Skeletal muscle tissue (tissue), 4 donors: ENCODE data around the gene COL23A1. TPM values are rescaled to one million over a fixed set of nuclear protein-coding genes. Genes with fewer than 3 reads are reported as not detected.

Experiments
- H3K27ac ChIP-seq: one replicate; pipeline ENCODE4 v1.7.0; 2013; ENCODE audit warnings: mild to moderate bottlenecking, low read depth, low read length, inconsistent platforms
- H3K27me3 ChIP-seq, 3 donors: one replicate each; pipeline ENCODE4 v1.7.0; 2013; ENCODE audit warnings: low read length in 3 of 3; ENCODE audit not compliant: control insufficient read depth in 3 of 3, insufficient read depth in 3 of 3
- H3K36me3 ChIP-seq, 3 donors: one replicate each; pipeline ENCODE4 v1.7.0; 2013; ENCODE audit warnings: low read length in 3 of 3; ENCODE audit not compliant: control insufficient read depth in 3 of 3, insufficient read depth in 3 of 3
- H3K4me1 ChIP-seq, 3 donors: one replicate each; pipeline ENCODE4 v1.7.0; 2013; ENCODE audit warnings: low read length in 3 of 3, mild to moderate bottlenecking in 3 of 3; ENCODE audit not compliant: control insufficient read depth in 3 of 3, insufficient read depth in 3 of 3
- H3K4me3 ChIP-seq, 3 donors: one replicate each; pipeline ENCODE4 v1.7.0; 2013; ENCODE audit warnings: low read length in 3 of 3
- H3K9ac ChIP-seq, 3 donors: one replicate each; pipeline ENCODE4 v1.7.0; 2013; ENCODE audit warnings: low read length in 3 of 3, mild to moderate bottlenecking in 3 of 3, moderate library complexity in 2 of 3, low read depth in 1 of 3
- H3K9me3 ChIP-seq, 3 donors: one replicate each; pipeline ENCODE4 v1.7.0; 2013; ENCODE audit warnings: low read length in 3 of 3; ENCODE audit not compliant: control insufficient read depth in 3 of 3
- total RNA-seq: library from RNA; depleted of rRNA; stranded (reverse); fragments of >200 nt; gene quantifications from one replicate; pipeline ENCODE4 v1.2.3, GENCODE V29; 2014
- donor health status: Osteomylitis.

Gene COL23A1
- total RNA-seq, 1 donor from 2014 or later = 0.52 TPM

GRCh38 chr5:178360222-178360925, 229.8 kb downstream of the COL23A1 start:
- no peak overlapping the region for H3K9ac ChIP-seq
- peaks cover 12 to 28% (median 14%) of the 10 kb centered on the region in 3 donors for H3K4me1 ChIP-seq

GRCh38 chr5:178359738-178360137, 230.5 kb downstream of the COL23A1 start:
- peaks cover 5 to 19% (median 11%) of the 10 kb centered on the region in 3 donors for H3K27me3 ChIP-seq
- H3K27ac ChIP-seq = no peak overlapping the region
- peaks cover 12 to 28% (median 14%) of the 10 kb centered on the region in 3 donors for H3K4me1 ChIP-seq
- no peak overlapping the region for H3K9ac ChIP-seq
- H3K4me3 ChIP-seq = no peak overlapping the region
- H3K9me3 ChIP-seq = no peaks in the 10 kb centered on the region
- H3K36me3 ChIP-seq = no peaks in the 10 kb centered on the region

More at GRCh38 chr5:178360222-178360925, 229.8 kb downstream of the COL23A1 start:
- H3K9me3 ChIP-seq = no peaks in the 10 kb centered on the region
- no peak overlapping the region for H3K27ac ChIP-seq
- no peak overlapping the region for H3K4me3 ChIP-seq
- no peaks in the 10 kb centered on the region for H3K36me3 ChIP-seq
- peaks cover 5 to 22% (median 11%) of the 10 kb centered on the region in 3 donors for H3K27me3 ChIP-seq

GRCh38 chr5:178357678-178358077, 232.5 kb downstream of the COL23A1 start:
- H3K9ac ChIP-seq = no peak overlapping the region
- H3K36me3 ChIP-seq = no peaks in the 10 kb centered on the region
- peaks cover 5 to 22% (median 11%) of the 10 kb centered on the region in 3 donors for H3K27me3 ChIP-seq
- H3K9me3 ChIP-seq = no peaks in the 10 kb centered on the region
- peaks cover 10 to 19% (median 14%) of the 10 kb centered on the region in 3 donors for H3K4me1 ChIP-seq
- no peak overlapping the region for H3K27ac ChIP-seq
- no peak overlapping the region for H3K4me3 ChIP-seq

DNA sequence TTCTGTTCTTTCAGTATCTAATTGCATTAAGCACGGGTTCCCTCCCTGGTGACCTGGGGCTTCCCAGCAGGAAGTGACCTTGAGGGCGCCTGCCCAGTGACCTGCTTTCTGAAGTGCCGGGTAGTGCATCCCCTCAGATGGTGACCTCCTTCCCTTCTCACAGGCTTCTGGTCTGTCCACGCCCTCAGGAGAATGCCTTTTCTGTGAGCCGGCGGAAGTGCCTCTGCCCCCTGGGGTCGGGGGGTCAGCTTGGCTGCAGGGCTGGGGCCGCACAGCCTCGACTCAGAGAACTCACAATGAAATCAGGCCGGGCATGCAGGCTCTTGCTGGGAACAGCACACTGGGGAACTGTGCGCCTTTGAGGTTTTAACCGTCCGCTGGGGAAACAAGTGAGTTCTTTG, 233.1 kb downstream of the COL23A1 start:
- peaks cover 5 to 22% (median 11%) of the 10 kb centered on the region in 3 donors for H3K27me3 ChIP-seq
- no peak overlapping the region for H3K27ac ChIP-seq
- H3K4me1 ChIP-seq = peaks cover 10 to 19% (median 14%) of the 10 kb centered on the region in 3 donors
- no peaks in the 10 kb centered on the region for H3K36me3 ChIP-seq
- no peaks in the 10 kb centered on the region for H3K9me3 ChIP-seq
- no peak overlapping the region for H3K9ac ChIP-seq
- peak overlapping the region in 1 of 3 donors; percentile 24 for H3K4me3 ChIP-seq

DNA sequence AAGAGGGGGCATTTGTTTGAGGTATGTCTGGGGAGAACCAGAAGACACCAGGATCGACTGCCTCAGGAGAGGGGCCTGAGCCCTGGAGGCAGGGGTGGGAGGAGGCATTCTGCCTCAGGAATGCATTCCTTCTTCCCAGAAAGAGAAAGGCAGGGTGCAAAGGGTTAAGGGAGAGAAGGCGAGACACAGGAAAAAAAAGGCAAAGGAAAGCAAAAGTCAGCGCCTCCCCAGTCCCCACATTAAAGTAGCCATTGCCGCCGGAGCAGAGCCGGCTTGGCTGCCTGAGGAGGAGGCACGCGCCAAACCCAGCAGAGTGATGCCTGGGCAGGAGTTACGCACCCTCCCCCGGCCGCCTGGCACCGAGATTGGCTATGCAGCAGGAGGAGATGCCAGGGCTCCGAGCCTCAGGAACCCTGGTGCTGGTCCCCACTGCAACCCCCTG, 233.7 kb downstream of the COL23A1 start:
- Histone ChIP-seq H3K36me3 (no peaks in the 10 kb centered on the region), H3K27ac (no peak overlapping the region), H3K9me3 (no peaks in the 10 kb centered on the region), H3K4me3 (peak overlapping the region in 1 of 3 donors; percentile 24), H3K4me1 (peaks cover 10 to 19% (median 14%) of the 10 kb centered on the region in 3 donors), H3K27me3 (peaks cover 5 to 22% (median 11%) of the 10 kb centered on the region in 3 donors), H3K9ac (peak overlapping the region in 1 of 3 donors; percentile 45)

- Histone ChIP-seq H3K27ac (no peak overlapping the region), H3K27me3 (peaks cover 5 to 22% (median 11%) of the 10 kb centered on the region in 3 donors), H3K9me3 (no peaks in the 10 kb centered on the region), H3K4me3 (no peak overlapping the region), H3K9ac (no peak overlapping the region), H3K36me3 (no peaks in the 10 kb centered on the region), H3K4me1 (peaks cover 10 to 19% (median 14%) of the 10 kb centered on the region in 3 donors)
Measured at GRCh38 chr5:178355671-178356070, 234.5 kb downstream of the COL23A1 start.

DNA sequence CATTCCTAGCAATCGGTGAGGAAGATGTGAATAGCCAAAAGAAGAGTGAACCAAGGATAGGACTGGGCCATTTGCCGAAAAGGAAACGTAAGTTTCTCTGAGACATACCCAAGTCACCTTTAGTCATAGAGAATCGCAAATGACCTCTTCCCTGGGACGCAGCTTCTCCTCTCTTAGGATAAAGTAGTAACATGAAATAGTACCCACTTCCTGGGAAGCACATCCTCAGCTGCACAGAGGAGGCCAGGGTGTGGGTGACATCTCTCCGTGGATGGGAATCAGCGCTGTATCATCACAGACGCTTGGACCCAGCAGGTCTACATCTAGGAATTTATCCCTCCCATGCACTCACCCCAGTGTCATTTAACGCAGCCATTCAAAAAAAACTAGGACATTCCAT, 236.7 kb downstream of the COL23A1 start:
- no peak overlapping the region for H3K27ac ChIP-seq
- no peak overlapping the region for H3K4me3 ChIP-seq
- H3K4me1 ChIP-seq = peaks cover 10 to 15% (median 11%) of the 10 kb centered on the region in 3 donors
- H3K9ac ChIP-seq = no peak overlapping the region
- peaks cover 4 to 17% (median 11%) of the 10 kb centered on the region in 3 donors for H3K27me3 ChIP-seq
- H3K36me3 ChIP-seq = no peaks in the 10 kb centered on the region
- no peaks in the 10 kb centered on the region for H3K9me3 ChIP-seq

GRCh38 chr5:178352035-178352349, 238.2 kb downstream of the COL23A1 start:
- Histone ChIP-seq H3K9me3 (no peaks in the 10 kb centered on the region), H3K4me3 (no peak overlapping the region), H3K4me1 (peaks cover 10 to 12% (median 10%) of the 10 kb centered on the region in 3 donors), H3K9ac (no peak overlapping the region), H3K27ac (no peak overlapping the region), H3K27me3 (peaks cover 5 to 17% (median 10%) of the 10 kb centered on the region in 3 donors), H3K36me3 (no peaks in the 10 kb centered on the region)

DNA sequence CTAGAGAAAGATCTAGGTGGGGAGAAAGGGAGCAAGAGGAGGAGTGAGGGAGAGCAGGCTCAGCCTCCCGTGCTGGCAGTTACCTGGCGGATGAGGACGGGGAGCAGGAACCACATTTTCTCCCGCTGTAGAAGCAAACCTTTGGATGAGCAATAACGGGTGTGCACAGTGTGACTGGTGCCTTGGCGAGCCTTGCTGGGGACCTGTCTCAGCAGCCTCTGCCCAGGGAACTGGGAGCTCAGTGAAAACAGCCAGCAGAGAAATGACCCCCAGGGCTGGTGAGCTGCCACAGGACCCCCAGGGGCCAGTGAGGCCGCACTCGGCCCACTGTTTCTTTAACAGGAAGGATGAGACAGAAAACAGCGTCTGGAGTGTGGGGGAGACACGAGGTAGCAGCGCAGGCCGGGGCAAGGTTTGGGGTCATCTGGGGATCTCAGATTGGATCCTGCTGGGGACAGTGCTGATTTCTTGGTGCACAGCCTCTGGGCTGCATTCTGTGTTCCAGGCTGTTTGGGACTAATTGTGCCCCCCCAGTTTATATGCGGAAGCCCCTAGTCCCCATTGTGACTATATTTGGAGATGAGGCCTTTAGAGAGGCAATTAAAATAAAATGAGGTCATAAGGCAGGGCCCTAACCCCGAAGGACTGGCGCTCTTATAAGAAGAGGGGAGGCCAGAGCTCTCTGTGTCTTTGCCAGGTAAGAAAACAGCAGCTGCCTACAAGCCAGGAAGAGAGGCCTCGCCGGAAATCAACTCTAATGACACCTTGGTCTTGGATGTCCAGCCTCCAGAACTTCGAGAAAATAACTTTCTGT, 238.8 kb downstream of the COL23A1 start:
- Histone ChIP-seq H3K9ac (no peak overlapping the region), H3K27ac (no peak overlapping the region), H3K9me3 (no peaks in the 10 kb centered on the region), H3K4me1 (peaks cover 5 to 7% (median 6%) of the 10 kb centered on the region in 3 donors), H3K27me3 (peaks cover 5 to 12% (median 6%) of the 10 kb centered on the region in 3 donors), H3K4me3 (no peak overlapping the region), H3K36me3 (no peaks in the 10 kb centered on the region)
